GM19099 (cell line): ENCODE data around the gene RMND5B.

ENCODE experiments used
- POLR2A ChIP-seq: IDR thresholded peaks from 3 replicates; pipeline ENCODE4 v1.6.1; 2011; ENCODE audit warnings: low read depth; ENCODE audit not compliant: insufficient read length; ENCODE audit errors: extremely low read depth

RMND5B gene

GRCh38 chr5:178149199-178149932, 18.6 kb downstream of the RMND5B start:
- no peak for TF ChIP-seq POLR2A

- TF ChIP-seq POLR2A, result peak; percentile 23
These were observed 20.3 kb downstream of the RMND5B start for GRCh38 chr5:178150977-178151734.

- TF ChIP-seq POLR2A, result no peak
These were observed 22.0 kb downstream of the RMND5B start for GRCh38 chr5:178152491-178153444.

- peak; percentile 73 for TF ChIP-seq POLR2A
These were observed 22.9 kb downstream of the RMND5B start, which contains the start of gene NHP2 for GRCh38 chr5:178153530-178154340. Gene NHP2 (minus strand): TSS chr5:178153885. CDS start chr5:178153817, 68 bp downstream.

GRCh38 chr5:178155065-178155464, 24.3 kb downstream of the RMND5B start:
- TF ChIP-seq POLR2A, result no peak

GRCh38 chr5:178160176-178160575, 29.4 kb downstream of the RMND5B start:
- TF ChIP-seq POLR2A, result no peak

GRCh38 chr5:178162481-178162880, 31.7 kb downstream of the RMND5B start:
- no peak for TF ChIP-seq POLR2A

- TF ChIP-seq POLR2A, result no peak
These were observed 33.2 kb downstream of the RMND5B start for GRCh38 chr5:178163772-178164735.

GRCh38 chr5:178165581-178165980, 34.8 kb downstream of the RMND5B start:
- TF ChIP-seq POLR2A, result no peak

GRCh38 chr5:178170455-178170854, 39.6 kb downstream of the RMND5B start:
- TF ChIP-seq POLR2A, result no peak

- no peak for TF ChIP-seq POLR2A
These were observed 43.6 kb downstream of the RMND5B start for GRCh38 chr5:178174456-178174855.

- TF ChIP-seq POLR2A, result no peak
These were observed 46.0 kb downstream of the RMND5B start for GRCh38 chr5:178176791-178177190.

GRCh38 chr5:178177569-178177968, 46.8 kb downstream of the RMND5B start:
- no peak for TF ChIP-seq POLR2A

- TF ChIP-seq POLR2A, result no peak
These were observed 49.5 kb downstream of the RMND5B start for GRCh38 chr5:178180141-178180863.
